Esophagus muscularis mucosa (tissue), 4 donors: ENCODE results near the gene CXCL13. TPM values are rescaled to one million over a fixed set of nuclear protein-coding genes. Genes with fewer than 3 reads are reported as not detected.
"Not testable (repeated sequence)": the region's sequence is repeated elsewhere in the genome, so short reads cannot be mapped to it uniquely, and the experiment has no call there.

ENCODE experiments used
- DNase-seq: peaks from one replicate; pipeline ENCODE4 v3.0.0-alpha.2; 2017; ENCODE audit errors: extremely low spot score
- H3K27ac ChIP-seq, 4 donors: fragments of 200-600 bp; sonication (generic); replicated peaks in 1 of 4; 1 replicate in 3 of 4; 2 replicates in 1 of 4; pipeline ENCODE4 v1.5.1; 2016 to 2019; ENCODE audit warnings: mild to moderate bottlenecking in 1 of 4
- H3K27me3 ChIP-seq, 4 donors: fragments of 200-600 bp; sonication (generic); one replicate each; pipeline versions ENCODE4 v1.5.1 to v1.6.0; 2016 to 2019
- H3K36me3 ChIP-seq, 4 donors: fragments of 200-600 bp; sonication (generic); one replicate each; pipeline ENCODE4 v1.5.1; 2016 to 2019
- H3K4me1 ChIP-seq, 4 donors: fragments of 200-600 bp; sonication (generic); one replicate each; pipeline ENCODE4 v1.5.1; 2016 to 2019
- H3K4me3 ChIP-seq, 4 donors: fragments of 200-600 bp; sonication (generic); 1 replicate in 2 of 4; 2 replicates in 2 of 4; pipeline ENCODE4 v1.5.1; 2016 to 2019; ENCODE audit warnings: mild to moderate bottlenecking in 4 of 4, moderate library complexity in 1 of 4
- H3K9me3 ChIP-seq, 4 donors: fragments of 200-600 bp; sonication (generic); 1 replicate in 3 of 4; 2 replicates in 1 of 4; pipeline ENCODE4 v1.5.1; 2016 to 2019
- CTCF ChIP-seq, 3 experiments: fragments of 200-600 bp in 2 of 3; fragments of 450-650 bp in 1 of 3; sonication (generic) in 2 of 3; IDR thresholded peaks; one replicate each; pipeline ENCODE4 v1.5.1; 2017 to 2019; ENCODE audit warnings: antibody characterized with exemption in 3 of 3, mild to moderate bottlenecking in 2 of 3, moderate library complexity in 1 of 3
- EP300 ChIP-seq: sonication (generic); formaldehyde crosslinking; IDR thresholded peaks from one replicate; pipeline ENCODE4 v1.6.1; 2017; ENCODE audit warnings: antibody characterized with exemption
- POLR2A ChIP-seq: fragments of 450-650 bp; IDR thresholded peaks from one replicate; pipeline ENCODE4 v1.6.1; 2017; ENCODE audit warnings: antibody characterized with exemption, moderate library complexity, mild to moderate bottlenecking, low read depth
- POLR2AphosphoS5 ChIP-seq, 2 donors: sonication (generic); formaldehyde crosslinking; IDR thresholded peaks; one replicate each; pipeline ENCODE4 v1.6.1; 2017; ENCODE audit warnings: antibody characterized with exemption in 2 of 2
- WGBS: methylation state at CpG from one replicate; pipeline ENCODE4 v1.1.5; 2018; 5-methylcytosine and 5-hydroxymethylcytosine counted together
- intact Hi-C: fragments of 100-400 bp; cut with DNase I; formaldehyde crosslinking; loops from one replicate; pipeline ENCODE4 v1.15.1; 2023
- total RNA-seq, 4 donors: library from RNA; depleted of rRNA; stranded (reverse); fragments of >200 nt; gene quantifications; one replicate each; pipeline versions ENCODE4 v1.1.0 to v1.2.1, GENCODE V29; 2016

CXCL13 gene
- total RNA-seq, 4 donors from 2014 or later: 0.32 to 0.66 TPM; not detected in 2

- no peak for TF ChIP-seq EP300
- TF ChIP-seq CTCF (IDR thresholded peaks at IDR 0.05): no peak
- TF ChIP-seq POLR2A: no peak
- no peak for TF ChIP-seq POLR2AphosphoS5 (IDR thresholded peaks at IDR 0.05)
- no peak overlapping the region for H3K27ac ChIP-seq
- H3K4me3 ChIP-seq: no peak overlapping the region
- 94% methylated on average over 4 of the region's 6 CpGs for WGBS
- peaks cover 0 to 12% (median 8%) of the 10 kb centered on the region in 4 donors for H3K4me1 ChIP-seq
- H3K27me3 ChIP-seq: no peaks in the 10 kb centered on the region
- no peaks in the 10 kb centered on the region for H3K9me3 ChIP-seq
- intact Hi-C loops: no loop called here
- H3K36me3 ChIP-seq: no peaks in the 10 kb centered on the region
- DNase-seq: no peak
Observed at GRCh38 chr4:77634132-77634785, 28.6 kb downstream of the CXCL13 start.

GRCh38 chr4:77635246-77635645, 29.6 kb downstream of the CXCL13 start:
- intact Hi-C loops: no loop called here
- WGBS: 93% methylated on average over 7 of the region's 7 CpGs

GRCh38 chr4:77635876-77636275, 30.3 kb downstream of the CXCL13 start:
- no peak for TF ChIP-seq POLR2AphosphoS5 (IDR thresholded peaks at IDR 0.05)
- TF ChIP-seq CTCF (IDR thresholded peaks at IDR 0.05): no peak
- DNase-seq: no peak
- H3K36me3 ChIP-seq: no peaks in the 10 kb centered on the region
- H3K9me3 ChIP-seq: no peaks in the 10 kb centered on the region
- intact Hi-C loops: no loop called here
- H3K27me3 ChIP-seq: no peaks in the 10 kb centered on the region
- 28% methylated on average over 4 of the region's 4 CpGs for WGBS
- no peak overlapping the region for H3K4me3 ChIP-seq
- peaks cover 0 to 12% (median 8%) of the 10 kb centered on the region in 4 donors for H3K4me1 ChIP-seq
- H3K27ac ChIP-seq: no peak overlapping the region

More at GRCh38 chr4:77635246-77635645, 29.6 kb downstream of the CXCL13 start:
- Histone ChIP-seq H3K4me1 (peaks cover 0 to 12% (median 8%) of the 10 kb centered on the region in 4 donors), H3K27me3 (no peaks in the 10 kb centered on the region), H3K27ac (no peak overlapping the region), H3K4me3 (no peak overlapping the region), H3K9me3 (no peaks in the 10 kb centered on the region), H3K36me3 (no peaks in the 10 kb centered on the region)
- no peak for DNase-seq
- TF ChIP-seq POLR2A (no peak), POLR2AphosphoS5 (IDR thresholded peaks at IDR 0.05) (no peak), EP300 (no peak), CTCF (IDR thresholded peaks at IDR 0.05) (no peak)

GRCh38 chr4:77636902-77637301, 31.3 kb downstream of the CXCL13 start:
- no peak overlapping the region for H3K27ac ChIP-seq
- TF ChIP-seq CTCF (IDR thresholded peaks at IDR 0.05) (no peak), POLR2A (no peak), EP300 (no peak), POLR2AphosphoS5 (IDR thresholded peaks at IDR 0.05) (no peak)
- H3K4me1 ChIP-seq: peaks cover 0 to 12% (median 8%) of the 10 kb centered on the region in 4 donors
- 60% methylated on average over 3 of the region's 3 CpGs for WGBS
- no peaks in the 10 kb centered on the region for H3K36me3 ChIP-seq
- DNase-seq: no peak
- no peaks in the 10 kb centered on the region for H3K27me3 ChIP-seq
- H3K9me3 ChIP-seq: no peaks in the 10 kb centered on the region
- intact Hi-C loops: no loop called here
- H3K4me3 ChIP-seq: no peak overlapping the region

GRCh38 chr4:77644069-77644468, 38.4 kb downstream of the CXCL13 start:
- H3K27me3 ChIP-seq, H3K27ac ChIP-seq, DNase-seq, H3K36me3 ChIP-seq, H3K4me3 ChIP-seq, intact Hi-C loops, H3K4me1 ChIP-seq: not testable (repeated sequence)
- peaks cover 0 to 12% (median 4%) of the 10 kb centered on the region in 4 donors for H3K9me3 ChIP-seq
- WGBS: 97% methylated on average over 1 of the region's 1 CpG
